ENCODE data around the gene CHI3L2. TPM values are rescaled to one million over a fixed set of nuclear protein-coding genes. Genes with fewer than 3 reads are reported as not detected.
A peak's percentile ranks its signal among the peaks of the same experiment; 100 is the strongest.

The CHI3L2 gene
- total and polyA plus RNA-seq, 10 of the 15 experiments (the other 5 are each of a cell fraction or from before 2014, with no cell fraction given), result 37.1 to 508 (median 98.3) TPM

- no peak for TF ChIP-seq SREBF2 (IDR thresholded peaks at IDR 0.05; ENCODE audit: low read length)
- TF ChIP-seq NFYB (IDR thresholded peaks at IDR 0.05; ENCODE audit: insufficient read depth, low read depth, low read length), result no peak
- TF ChIP-seq TCF12 (IDR thresholded peaks at IDR 0.05; ENCODE audit: low read depth, low read length), result 0 out of 2 replicates have a peak, but pooled peaks have one; percentile 32
- TF ChIP-seq USF1 (IDR thresholded peaks at IDR 0.05; ENCODE audit: borderline replicate concordance, extremely low read length, insufficient read depth, low read depth, low read length), result no peak
- no peak for TF ChIP-seq SMARCA5 (IDR thresholded peaks at IDR 0.05)
- TF ChIP-seq TCF7 (IDR thresholded peaks at IDR 0.05; ENCODE audit: borderline replicate concordance), result no peak
- TF ChIP-seq, protein P1, sequence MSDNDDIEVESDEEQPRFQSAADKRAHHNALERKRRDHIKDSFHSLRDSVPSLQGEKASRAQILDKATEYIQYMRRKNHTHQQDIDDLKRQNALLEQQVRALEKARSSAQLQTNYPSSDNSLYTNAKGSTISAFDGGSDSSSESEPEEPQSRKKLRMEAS (IDR thresholded peaks at IDR 0.05; ENCODE audit: low read depth, low read length), result no peak
- TF ChIP-seq, protein P2, sequence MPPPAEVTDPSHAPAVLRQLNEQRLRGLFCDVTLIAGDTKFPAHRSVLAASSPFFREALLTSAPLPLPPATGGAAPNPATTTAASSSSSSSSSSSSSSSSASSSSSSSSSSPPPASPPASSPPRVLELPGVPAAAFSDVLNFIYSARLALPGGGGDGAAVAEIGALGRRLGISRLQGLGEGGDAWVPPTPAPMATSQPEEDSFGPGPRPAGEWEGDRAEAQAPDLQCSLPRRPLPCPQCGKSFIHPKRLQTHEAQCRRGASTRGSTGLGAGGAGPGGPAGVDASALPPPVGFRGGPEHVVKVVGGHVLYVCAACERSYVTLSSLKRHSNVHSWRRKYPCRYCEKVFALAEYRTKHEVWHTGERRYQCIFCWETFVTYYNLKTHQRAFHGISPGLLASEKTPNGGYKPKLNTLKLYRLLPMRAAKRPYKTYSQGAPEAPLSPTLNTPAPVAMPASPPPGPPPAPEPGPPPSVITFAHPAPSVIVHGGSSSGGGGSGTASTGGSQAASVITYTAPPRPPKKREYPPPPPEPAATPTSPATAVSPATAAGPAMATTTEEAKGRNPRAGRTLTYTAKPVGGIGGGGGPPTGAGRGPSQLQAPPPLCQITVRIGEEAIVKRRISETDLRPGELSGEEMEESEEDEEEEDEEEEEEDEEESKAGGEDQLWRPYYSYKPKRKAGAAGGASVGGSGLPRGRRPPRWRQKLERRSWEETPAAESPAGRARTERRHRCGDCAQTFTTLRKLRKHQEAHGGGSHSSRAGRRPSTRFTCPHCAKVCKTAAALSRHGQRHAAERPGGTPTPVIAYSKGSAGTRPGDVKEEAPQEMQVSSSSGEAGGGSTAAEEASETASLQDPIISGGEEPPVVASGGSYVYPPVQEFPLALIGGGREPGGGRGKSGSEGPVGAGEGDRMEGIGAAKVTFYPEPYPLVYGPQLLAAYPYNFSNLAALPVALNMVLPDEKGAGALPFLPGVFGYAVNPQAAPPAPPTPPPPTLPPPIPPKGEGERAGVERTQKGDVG (CRISPR knock-in tag; IDR thresholded peaks at IDR 0.05), result peak; percentile 4; the same call in 1 of the 2 replicates
- TF ChIP-seq, protein P3, sequence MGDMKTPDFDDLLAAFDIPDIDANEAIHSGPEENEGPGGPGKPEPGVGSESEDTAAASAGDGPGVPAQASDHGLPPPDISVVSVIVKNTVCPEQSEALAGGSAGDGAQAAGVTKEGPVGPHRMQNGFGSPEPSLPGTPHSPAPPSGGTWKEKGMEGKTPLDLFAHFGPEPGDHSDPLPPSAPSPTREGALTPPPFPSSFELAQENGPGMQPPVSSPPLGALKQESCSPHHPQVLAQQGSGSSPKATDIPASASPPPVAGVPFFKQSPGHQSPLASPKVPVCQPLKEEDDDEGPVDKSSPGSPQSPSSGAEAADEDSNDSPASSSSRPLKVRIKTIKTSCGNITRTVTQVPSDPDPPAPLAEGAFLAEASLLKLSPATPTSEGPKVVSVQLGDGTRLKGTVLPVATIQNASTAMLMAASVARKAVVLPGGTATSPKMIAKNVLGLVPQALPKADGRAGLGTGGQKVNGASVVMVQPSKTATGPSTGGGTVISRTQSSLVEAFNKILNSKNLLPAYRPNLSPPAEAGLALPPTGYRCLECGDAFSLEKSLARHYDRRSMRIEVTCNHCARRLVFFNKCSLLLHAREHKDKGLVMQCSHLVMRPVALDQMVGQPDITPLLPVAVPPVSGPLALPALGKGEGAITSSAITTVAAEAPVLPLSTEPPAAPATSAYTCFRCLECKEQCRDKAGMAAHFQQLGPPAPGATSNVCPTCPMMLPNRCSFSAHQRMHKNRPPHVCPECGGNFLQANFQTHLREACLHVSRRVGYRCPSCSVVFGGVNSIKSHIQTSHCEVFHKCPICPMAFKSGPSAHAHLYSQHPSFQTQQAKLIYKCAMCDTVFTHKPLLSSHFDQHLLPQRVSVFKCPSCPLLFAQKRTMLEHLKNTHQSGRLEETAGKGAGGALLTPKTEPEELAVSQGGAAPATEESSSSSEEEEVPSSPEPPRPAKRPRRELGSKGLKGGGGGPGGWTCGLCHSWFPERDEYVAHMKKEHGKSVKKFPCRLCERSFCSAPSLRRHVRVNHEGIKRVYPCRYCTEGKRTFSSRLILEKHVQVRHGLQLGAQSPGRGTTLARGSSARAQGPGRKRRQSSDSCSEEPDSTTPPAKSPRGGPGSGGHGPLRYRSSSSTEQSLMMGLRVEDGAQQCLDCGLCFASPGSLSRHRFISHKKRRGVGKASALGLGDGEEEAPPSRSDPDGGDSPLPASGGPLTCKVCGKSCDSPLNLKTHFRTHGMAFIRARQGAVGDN (IDR thresholded peaks at IDR 0.05), result no peak
- TF ChIP-seq, protein P4, sequence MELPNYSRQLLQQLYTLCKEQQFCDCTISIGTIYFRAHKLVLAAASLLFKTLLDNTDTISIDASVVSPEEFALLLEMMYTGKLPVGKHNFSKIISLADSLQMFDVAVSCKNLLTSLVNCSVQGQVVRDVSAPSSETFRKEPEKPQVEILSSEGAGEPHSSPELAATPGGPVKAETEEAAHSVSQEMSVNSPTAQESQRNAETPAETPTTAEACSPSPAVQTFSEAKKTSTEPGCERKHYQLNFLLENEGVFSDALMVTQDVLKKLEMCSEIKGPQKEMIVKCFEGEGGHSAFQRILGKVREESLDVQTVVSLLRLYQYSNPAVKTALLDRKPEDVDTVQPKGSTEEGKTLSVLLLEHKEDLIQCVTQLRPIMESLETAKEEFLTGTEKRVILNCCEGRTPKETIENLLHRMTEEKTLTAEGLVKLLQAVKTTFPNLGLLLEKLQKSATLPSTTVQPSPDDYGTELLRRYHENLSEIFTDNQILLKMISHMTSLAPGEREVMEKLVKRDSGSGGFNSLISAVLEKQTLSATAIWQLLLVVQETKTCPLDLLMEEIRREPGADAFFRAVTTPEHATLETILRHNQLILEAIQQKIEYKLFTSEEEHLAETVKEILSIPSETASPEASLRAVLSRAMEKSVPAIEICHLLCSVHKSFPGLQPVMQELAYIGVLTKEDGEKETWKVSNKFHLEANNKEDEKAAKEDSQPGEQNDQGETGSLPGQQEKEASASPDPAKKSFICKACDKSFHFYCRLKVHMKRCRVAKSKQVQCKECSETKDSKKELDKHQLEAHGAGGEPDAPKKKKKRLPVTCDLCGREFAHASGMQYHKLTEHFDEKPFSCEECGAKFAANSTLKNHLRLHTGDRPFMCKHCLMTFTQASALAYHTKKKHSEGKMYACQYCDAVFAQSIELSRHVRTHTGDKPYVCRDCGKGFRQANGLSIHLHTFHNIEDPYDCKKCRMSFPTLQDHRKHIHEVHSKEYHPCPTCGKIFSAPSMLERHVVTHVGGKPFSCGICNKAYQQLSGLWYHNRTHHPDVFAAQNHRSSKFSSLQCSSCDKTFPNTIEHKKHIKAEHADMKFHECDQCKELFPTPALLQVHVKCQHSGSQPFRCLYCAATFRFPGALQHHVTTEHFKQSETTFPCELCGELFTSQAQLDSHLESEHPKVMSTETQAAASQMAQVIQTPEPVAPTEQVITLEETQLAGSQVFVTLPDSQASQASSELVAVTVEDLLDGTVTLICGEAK (IDR thresholded peaks at IDR 0.05; ENCODE audit: borderline replicate concordance), result no peak
- no peak for TF ChIP-seq NKRF (conservative IDR thresholded peaks at IDR 0.05)
- no peak for TF ChIP-seq ZNF622 (IDR thresholded peaks at IDR 0.05)
- TF ChIP-seq SUZ12 (IDR thresholded peaks at IDR 0.05; ENCODE audit: unreplicated experiment), result no peak
- TF ChIP-seq ESRRA (IDR thresholded peaks at IDR 0.05; ENCODE audit: low read length), result no peak
- no peak; the same call in 1 of the 2 replicates for TF ChIP-seq CHD1 (IDR thresholded peaks at IDR 0.05; ENCODE audit: low read depth, low read length)
Measured at GRCh38 chr1:111214884-111215283, 12.6 kb upstream of the CHI3L2 start (continued).

All from GM12878 (cell line).